Measurements from ENCODE around the gene ARID3A.
A peak's percentile ranks its signal among the peaks of the same experiment; 100 is the strongest.

ARID3A gene

DNA sequence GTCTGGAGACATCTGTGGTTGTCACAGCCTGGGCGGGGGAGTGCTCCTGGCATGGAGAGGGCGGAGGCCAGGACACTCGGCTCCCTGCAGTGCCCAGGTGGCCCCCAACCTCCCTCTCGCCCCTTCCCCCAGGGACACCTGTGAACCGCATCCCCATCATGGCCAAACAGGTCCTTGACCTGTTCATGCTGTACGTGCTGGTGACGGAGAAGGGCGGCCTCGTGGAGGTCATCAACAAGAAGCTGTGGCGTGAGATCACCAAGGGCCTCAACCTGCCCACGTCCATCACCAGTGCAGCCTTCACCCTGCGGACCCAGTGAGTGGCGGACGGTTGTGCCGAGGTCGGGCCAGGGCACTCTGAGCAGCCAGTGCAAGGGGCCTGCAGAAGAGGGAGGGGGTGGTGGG lies 38.3 kb downstream of the ARID3A start:
- TF ChIP-seq, protein P1, sequence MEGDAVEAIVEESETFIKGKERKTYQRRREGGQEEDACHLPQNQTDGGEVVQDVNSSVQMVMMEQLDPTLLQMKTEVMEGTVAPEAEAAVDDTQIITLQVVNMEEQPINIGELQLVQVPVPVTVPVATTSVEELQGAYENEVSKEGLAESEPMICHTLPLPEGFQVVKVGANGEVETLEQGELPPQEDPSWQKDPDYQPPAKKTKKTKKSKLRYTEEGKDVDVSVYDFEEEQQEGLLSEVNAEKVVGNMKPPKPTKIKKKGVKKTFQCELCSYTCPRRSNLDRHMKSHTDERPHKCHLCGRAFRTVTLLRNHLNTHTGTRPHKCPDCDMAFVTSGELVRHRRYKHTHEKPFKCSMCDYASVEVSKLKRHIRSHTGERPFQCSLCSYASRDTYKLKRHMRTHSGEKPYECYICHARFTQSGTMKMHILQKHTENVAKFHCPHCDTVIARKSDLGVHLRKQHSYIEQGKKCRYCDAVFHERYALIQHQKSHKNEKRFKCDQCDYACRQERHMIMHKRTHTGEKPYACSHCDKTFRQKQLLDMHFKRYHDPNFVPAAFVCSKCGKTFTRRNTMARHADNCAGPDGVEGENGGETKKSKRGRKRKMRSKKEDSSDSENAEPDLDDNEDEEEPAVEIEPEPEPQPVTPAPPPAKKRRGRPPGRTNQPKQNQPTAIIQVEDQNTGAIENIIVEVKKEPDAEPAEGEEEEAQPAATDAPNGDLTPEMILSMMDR (IDR thresholded peaks at IDR 0.05; ENCODE audit: low read depth, low read length): no peak
- no peak for DNase-seq (ENCODE audit: extremely low read depth, low read depth)

- TF ChIP-seq, protein P1 (IDR thresholded peaks at IDR 0.05; ENCODE audit: low read depth, low read length): no peak
- DNase-seq (ENCODE audit: extremely low read depth, low read depth): no peak
Observed at GRCh38 chr19:964761-965694, 39.2 kb downstream of the ARID3A start.

DNA sequence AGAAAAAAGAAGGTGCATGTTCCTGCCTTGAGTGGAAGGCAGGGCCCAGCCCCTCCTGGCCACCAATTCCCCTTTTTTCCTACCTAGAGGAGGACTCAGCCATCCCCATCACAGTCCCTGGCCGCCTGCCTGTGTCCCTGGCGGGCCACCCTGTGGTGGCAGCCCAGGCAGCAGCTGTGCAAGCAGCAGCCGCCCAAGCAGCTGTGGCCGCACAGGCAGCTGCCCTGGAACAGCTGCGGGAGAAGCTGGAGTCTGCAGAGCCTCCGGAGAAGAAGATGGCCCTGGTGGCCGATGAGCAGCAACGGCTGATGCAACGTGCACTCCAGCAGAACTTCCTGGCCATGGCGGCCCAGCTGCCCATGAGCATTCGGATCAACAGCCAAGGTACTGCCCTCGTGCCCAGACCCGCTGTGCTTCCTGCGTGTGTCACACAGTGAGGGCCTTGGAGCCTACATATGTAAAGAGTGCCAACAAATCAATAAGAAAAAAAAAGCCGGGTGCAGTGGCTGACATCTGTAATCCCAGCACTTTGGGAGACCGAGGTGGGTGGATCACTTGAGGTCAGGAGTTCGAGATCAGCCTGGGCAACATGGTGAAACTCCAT lies 40.8 kb downstream of the ARID3A start:
- TF ChIP-seq, protein P1 (IDR thresholded peaks at IDR 0.05; ENCODE audit: low read depth, low read length): no peak
- DNase-seq (ENCODE audit: extremely low read depth, low read depth): no peak

GRCh38 chr19:970695-971094 lies 44.9 kb downstream of the ARID3A start:
- no peak for DNase-seq (ENCODE audit: extremely low read depth, low read depth)
- TF ChIP-seq, protein P1 (IDR thresholded peaks at IDR 0.05; ENCODE audit: low read depth, low read length): peak; percentile 53

GRCh38 chr19:971795-972194 lies 46.0 kb downstream of the ARID3A start:
- no peak for DNase-seq (ENCODE audit: extremely low read depth, low read depth)
- TF ChIP-seq, protein P1 (IDR thresholded peaks at IDR 0.05; ENCODE audit: low read depth, low read length): no peak

DNA sequence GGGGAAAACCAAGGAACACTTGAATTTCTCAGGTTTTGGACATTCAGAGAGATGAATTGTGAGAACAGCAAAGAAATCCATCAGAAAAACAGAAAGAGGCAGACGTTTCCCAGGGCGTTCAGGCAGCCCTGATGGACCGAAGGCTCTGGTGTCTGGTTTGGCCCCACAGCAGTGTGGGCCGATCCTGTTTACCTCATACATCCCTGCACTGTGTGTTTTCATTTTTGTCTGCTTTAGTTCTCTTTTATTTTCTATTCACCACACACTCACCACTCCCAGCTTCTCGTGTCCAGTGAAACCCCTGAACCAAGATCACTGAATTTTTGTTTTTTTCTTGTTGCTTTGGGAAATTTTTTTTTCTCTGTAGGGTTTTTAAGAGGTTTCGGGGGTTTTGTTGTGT lies 46.4 kb downstream of the ARID3A start:
- TF ChIP-seq, protein P1 (IDR thresholded peaks at IDR 0.05; ENCODE audit: low read depth, low read length): no peak
- no peak for DNase-seq (ENCODE audit: extremely low read depth, low read depth)
